Psoas muscle (tissue), 8 donors: ENCODE data around the gene HNF1B. TPM values are rescaled to one million over a fixed set of nuclear protein-coding genes. Genes with fewer than 3 reads are reported as not detected.

ENCODE experiments used
- ATAC-seq, 4 donors: fragments of 200-7000 bp; cut with Tn5 transposase; one replicate each; pipeline ENCODE4 v1.9.1; 2020; ENCODE audit warnings: moderate library complexity in 3 of 4, mild to moderate bottlenecking in 2 of 4
- DNase-seq, 2 donors: peaks; one replicate each; pipeline ENCODE4 v3.0.0-alpha.2; 2020
- H3K27ac ChIP-seq: fragments of 200-600 bp; one replicate; pipeline ENCODE4 v1.8.0; 2022
- H3K27me3 ChIP-seq, 3 donors: fragments of 200-600 bp in 1 of 3; one replicate each; pipeline versions ENCODE4 v1.6.1 to v1.8.0; 2013 to 2022; ENCODE audit warnings: low read length in 2 of 3, mild to moderate bottlenecking in 2 of 3, moderate library complexity in 1 of 3; ENCODE audit not compliant: insufficient read depth in 3 of 3
- H3K36me3 ChIP-seq, 2 donors: fragments of 200-600 bp in 1 of 2; one replicate each; pipeline versions ENCODE4 v1.6.1 to v1.8.0; 2013 to 2022; ENCODE audit warnings: low read depth in 1 of 2, mild to moderate bottlenecking in 1 of 2, moderate library complexity in 1 of 2; ENCODE audit not compliant: insufficient read depth in 1 of 2
- H3K4me1 ChIP-seq: fragments of 200-600 bp; one replicate; pipeline ENCODE4 v1.8.0; 2022
- H3K4me3 ChIP-seq: fragments of 200-600 bp; one replicate; pipeline ENCODE4 v1.8.0; 2022; ENCODE audit warnings: mild to moderate bottlenecking
- H3K9me3 ChIP-seq: fragments of 200-600 bp; one replicate; pipeline ENCODE4 v1.8.0; 2022
- WGBS, 3 donors: extraction: QIAGEN DNeasy Blood & Tissue Kit; methylation state at CpG; one replicate each; pipeline versions ENCODE4 v1.1.6 to v1.1.7; 2013; 5-methylcytosine and 5-hydroxymethylcytosine counted together
- intact Hi-C, 2 donors: fragments of 100-400 bp; cut with DNase I; formaldehyde crosslinking; loops; one replicate each; pipeline versions ENCODE4 v1.11.0 to v1.14.2; 2022
- polyA plus RNA-seq, 3 donors: library from polyadenylated mRNA; stranded (reverse); fragments of 200-250 nt; gene quantifications; one replicate each; pipeline ENCODE4 v1.2.3, GENCODE V29; 2013
- total RNA-seq, 4 donors: library from RNA; stranded (reverse); fragmentation: NEBNext Ultra II Directional in 2 of 4; extraction: Animal tissue kit (Norgen Biotek cat#: 25700) in 2 of 4; gene quantifications; one replicate each; pipeline versions ENCODE4 v1.2.1 to v1.2.4, GENCODE V29; 2021 to 2023
- TF ChIP-seq, protein P1 (sequence below): fragments of 200-600 bp; IDR thresholded peaks from one replicate; pipeline ENCODE4 v1.8.0; 2022; ENCODE audit warnings: antibody characterized with exemption
- donor health status: healthy with polysubstance abuse.
- donor health status: DM: no; HTN: no; CAD: no; lungs with moderate emphysema.
- donor health status: Bipolar disorder and iron deficiency.
- donor health status: healthy.
- donor health status: DM: yes; HTN: yes; CAD: no.
- donor health status: DM: no; HTN: no; CAD: no.
- donor health status: DM: no; HTN: no; CAD: no.
- donor health status: DM: yes; HTN: yes; CAD: no.

Gene HNF1B
- total and polyA plus RNA-seq, 7 donors = 0.03 TPM; not detected in 6

GRCh38 chr17:37725601-37726146 lies 19.2 kb downstream of the HNF1B start:
- ATAC-seq (no peak), DNase-seq (no peak)
- Histone ChIP-seq H3K36me3 (no peaks in the 10 kb centered on the region), H3K9me3 (no peaks in the 10 kb centered on the region), H3K27ac (no peak overlapping the region), H3K27me3 (peaks cover 0 to 16% (median 6%) of the 10 kb centered on the region in 3 donors), H3K4me1 (no peaks in the 10 kb centered on the region), H3K4me3 (no peak overlapping the region)
- WGBS, 3 donors = 43 to 44% (median 43%) methylated on average over 4 of the region's 4 CpGs
- TF ChIP-seq, protein P1, sequence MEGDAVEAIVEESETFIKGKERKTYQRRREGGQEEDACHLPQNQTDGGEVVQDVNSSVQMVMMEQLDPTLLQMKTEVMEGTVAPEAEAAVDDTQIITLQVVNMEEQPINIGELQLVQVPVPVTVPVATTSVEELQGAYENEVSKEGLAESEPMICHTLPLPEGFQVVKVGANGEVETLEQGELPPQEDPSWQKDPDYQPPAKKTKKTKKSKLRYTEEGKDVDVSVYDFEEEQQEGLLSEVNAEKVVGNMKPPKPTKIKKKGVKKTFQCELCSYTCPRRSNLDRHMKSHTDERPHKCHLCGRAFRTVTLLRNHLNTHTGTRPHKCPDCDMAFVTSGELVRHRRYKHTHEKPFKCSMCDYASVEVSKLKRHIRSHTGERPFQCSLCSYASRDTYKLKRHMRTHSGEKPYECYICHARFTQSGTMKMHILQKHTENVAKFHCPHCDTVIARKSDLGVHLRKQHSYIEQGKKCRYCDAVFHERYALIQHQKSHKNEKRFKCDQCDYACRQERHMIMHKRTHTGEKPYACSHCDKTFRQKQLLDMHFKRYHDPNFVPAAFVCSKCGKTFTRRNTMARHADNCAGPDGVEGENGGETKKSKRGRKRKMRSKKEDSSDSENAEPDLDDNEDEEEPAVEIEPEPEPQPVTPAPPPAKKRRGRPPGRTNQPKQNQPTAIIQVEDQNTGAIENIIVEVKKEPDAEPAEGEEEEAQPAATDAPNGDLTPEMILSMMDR = no peak
- intact Hi-C loops = no loop called here

GRCh38 chr17:37725021-37725595 lies 19.8 kb downstream of the HNF1B start:
- Histone ChIP-seq H3K36me3 (no peaks in the 10 kb centered on the region), H3K4me3 (no peak overlapping the region), H3K9me3 (no peaks in the 10 kb centered on the region), H3K4me1 (no peaks in the 10 kb centered on the region), H3K27me3 (peaks cover 0 to 16% (median 6%) of the 10 kb centered on the region in 3 donors), H3K27ac (no peak overlapping the region)
- ATAC-seq (no peak), DNase-seq (no peak)
- WGBS, 3 donors = 72 to 76% (median 76%) methylated on average over 5 of the region's 5 CpGs
- intact Hi-C loops = no loop called here
- TF ChIP-seq, protein P1 = no peak

DNA sequence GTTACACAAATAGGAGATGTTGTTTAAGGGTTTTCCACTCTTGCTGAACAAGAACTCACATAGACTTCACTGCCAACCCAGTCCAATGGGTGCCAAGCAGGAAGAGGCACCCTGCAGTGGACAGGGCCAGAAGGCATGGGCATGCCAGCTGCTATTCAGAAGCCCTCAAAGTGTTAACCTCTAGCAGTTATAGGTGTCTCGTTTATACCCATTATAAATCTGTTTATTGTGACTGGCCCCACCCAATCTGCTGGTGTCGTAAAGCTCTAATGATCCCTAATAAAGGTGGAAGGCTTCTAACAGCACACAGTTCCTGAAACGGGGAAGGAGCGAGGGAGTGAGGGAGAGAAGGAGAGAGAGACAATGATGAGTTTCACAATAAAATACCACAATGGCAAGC lies 23.9 kb downstream of the HNF1B start:
- Histone ChIP-seq H3K9me3 (no peaks in the 10 kb centered on the region), H3K4me1 (no peaks in the 10 kb centered on the region), H3K27ac (no peak overlapping the region), H3K27me3 (peaks cover 0 to 16% (median 1%) of the 10 kb centered on the region in 3 donors), H3K4me3 (no peak overlapping the region), H3K36me3 (no peaks in the 10 kb centered on the region)
- WGBS, 3 donors = 28 to 33% (median 31%) methylated on average over 4 of the region's 4 CpGs
- TF ChIP-seq, protein P1 = no peak
- ATAC-seq (no peak), DNase-seq (no peak)
- intact Hi-C loops = no loop called here

DNA sequence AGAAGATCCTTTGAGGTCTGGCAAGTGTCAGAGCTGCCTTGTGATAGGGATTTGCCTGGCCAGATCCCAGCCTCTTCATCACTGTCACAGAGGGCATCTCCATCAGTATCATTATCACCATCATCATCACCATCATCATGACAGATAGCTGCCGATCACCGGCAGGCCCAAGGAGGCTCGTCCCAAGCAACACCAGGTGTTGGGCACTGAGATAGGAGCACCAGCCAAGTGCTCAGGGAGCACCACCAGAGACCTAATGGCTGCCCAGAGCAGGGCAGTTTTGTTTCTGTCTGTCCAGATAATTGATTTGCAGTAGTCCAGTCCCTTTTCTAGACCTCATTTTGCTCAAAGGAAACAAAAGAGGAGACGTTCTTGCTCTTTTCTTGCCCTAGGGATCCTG lies 25.0 kb downstream of the HNF1B start:
- intact Hi-C loops = no loop called here
- no peak overlapping the region for H3K4me3 ChIP-seq
- TF ChIP-seq, protein P1 = no peak
- H3K4me1 ChIP-seq = no peaks in the 10 kb centered on the region
- ATAC-seq (no peak), DNase-seq (no peak)
- no peak overlapping the region for H3K27ac ChIP-seq
- peaks cover 0 to 16% (median 1%) of the 10 kb centered on the region in 3 donors for H3K27me3 ChIP-seq
- H3K9me3 ChIP-seq = no peaks in the 10 kb centered on the region
- WGBS, 3 donors = 45 to 51% (median 48%) methylated on average over 4 of the region's 4 CpGs
- H3K36me3 ChIP-seq = no peaks in the 10 kb centered on the region
